IPS-NIHi7 (cell line): ENCODE data around the gene SRP54.
A peak's percentile ranks its signal among the peaks of the same experiment; 100 is the strongest.
"Not testable (repeated sequence)": the region's sequence is repeated elsewhere in the genome, so short reads cannot be mapped to it uniquely, and the experiment has no call there.

Experiments used
- DNase-seq: peaks from one replicate; pipeline ENCODE4 v3.0.0; 2012; ENCODE audit warnings: mixed read lengths; ENCODE audit errors: extremely low spot score

SRP54 gene

GRCh38 chr14:34983786-34984185 is 994 bp downstream of the SRP54 start:
- no peak for DNase-seq

- DNase-seq, result no peak
Observed at GRCh38 chr14:34985740-34986139, 2.9 kb downstream of the SRP54 start.

GRCh38 chr14:34987180-34987579 is 4.4 kb downstream of the SRP54 start:
- DNase-seq, result no peak

GRCh38 chr14:34989762-34990161 is 7.0 kb downstream of the SRP54 start:
- no peak for DNase-seq

- no peak for DNase-seq
Observed at GRCh38 chr14:34993426-34993825, 10.6 kb downstream of the SRP54 start.

- DNase-seq, result no peak
Observed at GRCh38 chr14:34994668-34995067, 11.9 kb downstream of the SRP54 start.

GRCh38 chr14:34997762-34998161 is 15.0 kb downstream of the SRP54 start:
- DNase-seq, result peak; percentile 10

- no peak for DNase-seq
Observed at GRCh38 chr14:34999500-34999899, 16.7 kb downstream of the SRP54 start.

- no peak for DNase-seq
Observed at GRCh38 chr14:35001621-35002020, 18.8 kb downstream of the SRP54 start.

- DNase-seq, result no peak
Observed at GRCh38 chr14:35004839-35005238, 22.0 kb downstream of the SRP54 start.

- no peak for DNase-seq
Observed at GRCh38 chr14:35016568-35016967, 33.8 kb downstream of the SRP54 start.

- no peak for DNase-seq
Observed at GRCh38 chr14:35020713-35021112, 37.9 kb downstream of the SRP54 start.

- no peak for DNase-seq
Observed at GRCh38 chr14:35028435-35028834, 45.6 kb downstream of the SRP54 start.

GRCh38 chr14:35032562-35032961 is 49.8 kb downstream of the SRP54 start:
- DNase-seq, result no peak

GRCh38 chr14:35034440-35034833 is 51.6 kb downstream of the SRP54 start:
- DNase-seq, result no peak

GRCh38 chr14:35034944-35035554 is 52.3 kb downstream of the SRP54 start:
- DNase-seq, result not testable (repeated sequence)

GRCh38 chr14:35038312-35038711 is 55.5 kb downstream of the SRP54 start:
- DNase-seq, result not testable (repeated sequence)

GRCh38 chr14:35042632-35043031 is 59.8 kb downstream of the SRP54 start:
- no peak for DNase-seq

- DNase-seq, result no peak
Observed at GRCh38 chr14:35043046-35043445, 60.3 kb downstream of the SRP54 start.

GRCh38 chr14:35044939-35045797 is 62.4 kb downstream of the SRP54 start:
- DNase-seq, result no peak

GRCh38 chr14:35045798-35046047 is 62.9 kb downstream of the SRP54 start:
- DNase-seq, result no peak

GRCh38 chr14:35046048-35046750 is 63.4 kb downstream of the SRP54 start, which contains the start of gene FAM177A1:
TSS of gene FAM177A1 (plus strand) at chr14:35046272. CDS start at chr14:35046464, 192 bp downstream.
- DNase-seq, result peak; percentile 99
